ENCODE results near the gene KCNMB2. TPM values are rescaled to one million over a fixed set of nuclear protein-coding genes. Genes with fewer than 3 reads are reported as not detected.
"Not testable (repeated sequence)": the region's sequence is repeated elsewhere in the genome, so short reads cannot be mapped to it uniquely, and the experiment has no call there.

The KCNMB2 gene
- total and polyA plus RNA-seq, 4 donors, result not detected

GRCh38 chr3:178732824-178733223 is 196.6 kb downstream of the KCNMB2 start:
- no peaks in the 10 kb centered on the region for H3K36me3 ChIP-seq (ENCODE audit: control insufficient read depth in 1 of 2, insufficient read depth in 2 of 2, low read length in 1 of 2)
- H3K27me3 ChIP-seq (ENCODE audit: control insufficient read depth in 1 of 2, insufficient read depth in 2 of 2, low read length in 1 of 2), result no peaks in the 10 kb centered on the region
- ATAC-seq (ENCODE audit: low FRiP score), result no peak
- intact Hi-C loops (cut with DNase I), result no loop called here
- 89 to 94% methylated on average over 4 of the region's 4 CpGs for WGBS, 2 donors
- no peak overlapping the region for H3K4me3 ChIP-seq (ENCODE audit: low read length in 2 of 2)
- DNase-seq, result no peak
- no peak overlapping the region for H3K27ac ChIP-seq (ENCODE audit: low read depth in 1 of 2, low read length in 2 of 2)
- no peaks in the 10 kb centered on the region for H3K4me1 ChIP-seq (ENCODE audit: control insufficient read depth in 1 of 2, insufficient read depth in 2 of 2, low read length in 2 of 2)
- no peaks in the 10 kb centered on the region for H3K9me3 ChIP-seq (ENCODE audit: control insufficient read depth, low read length)

- H3K4me1 ChIP-seq (ENCODE audit: control insufficient read depth in 1 of 2, insufficient read depth in 2 of 2, low read length in 2 of 2), result no peaks in the 10 kb centered on the region
- WGBS, 2 donors, result 11% methylated on average over 4 of the region's 4 CpGs
- H3K4me3 ChIP-seq (ENCODE audit: low read length in 2 of 2), result no peak overlapping the region
- ATAC-seq (ENCODE audit: low FRiP score) (no peak), DNase-seq (no peak)
- H3K36me3 ChIP-seq (ENCODE audit: control insufficient read depth in 1 of 2, insufficient read depth in 2 of 2, low read length in 1 of 2), result no peaks in the 10 kb centered on the region
- no peaks in the 10 kb centered on the region for H3K27me3 ChIP-seq (ENCODE audit: control insufficient read depth in 1 of 2, insufficient read depth in 2 of 2, low read length in 1 of 2)
- intact Hi-C loops (cut with DNase I), result no loop called here
- H3K9me3 ChIP-seq (ENCODE audit: control insufficient read depth, low read length), result no peaks in the 10 kb centered on the region
- H3K27ac ChIP-seq (ENCODE audit: low read depth in 1 of 2, low read length in 2 of 2), result no peak overlapping the region
Measured at GRCh38 chr3:178735032-178735674, 198.9 kb downstream of the KCNMB2 start.

- WGBS, 2 donors, result 4 to 11% methylated on average over 3 of the region's 3 CpGs
- Histone ChIP-seq H3K36me3 (ENCODE audit: control insufficient read depth in 1 of 2, insufficient read depth in 2 of 2, low read length in 1 of 2) (no peaks in the 10 kb centered on the region), H3K27ac (ENCODE audit: low read depth in 1 of 2, low read length in 2 of 2) (no peak overlapping the region), H3K4me1 (ENCODE audit: control insufficient read depth in 1 of 2, insufficient read depth in 2 of 2, low read length in 2 of 2) (no peaks in the 10 kb centered on the region), H3K27me3 (ENCODE audit: control insufficient read depth in 1 of 2, insufficient read depth in 2 of 2, low read length in 1 of 2) (no peaks in the 10 kb centered on the region), H3K4me3 (ENCODE audit: low read length in 2 of 2) (no peak overlapping the region), H3K9me3 (ENCODE audit: control insufficient read depth, low read length) (no peaks in the 10 kb centered on the region)
- ATAC-seq (ENCODE audit: low FRiP score) (no peak), DNase-seq (no peak)
- intact Hi-C loops (cut with DNase I), result no loop called here
Measured at GRCh38 chr3:178736300-178736699, 200.1 kb downstream of the KCNMB2 start.

- DNase-seq (no peak), ATAC-seq (ENCODE audit: low FRiP score) (no peak)
- Histone ChIP-seq H3K27me3 (ENCODE audit: control insufficient read depth in 1 of 2, insufficient read depth in 2 of 2, low read length in 1 of 2) (no peaks in the 10 kb centered on the region), H3K27ac (ENCODE audit: low read depth in 1 of 2, low read length in 2 of 2) (no peak overlapping the region), H3K4me1 (ENCODE audit: control insufficient read depth in 1 of 2, insufficient read depth in 2 of 2, low read length in 2 of 2) (no peaks in the 10 kb centered on the region), H3K36me3 (ENCODE audit: control insufficient read depth in 1 of 2, insufficient read depth in 2 of 2, low read length in 1 of 2) (no peaks in the 10 kb centered on the region), H3K4me3 (ENCODE audit: low read length in 2 of 2) (no peak overlapping the region), H3K9me3 (ENCODE audit: control insufficient read depth, low read length) (no peaks in the 10 kb centered on the region)
- 85 to 89% methylated on average over 3 of the region's 3 CpGs for WGBS, 2 donors
- intact Hi-C loops (cut with DNase I), result no loop called here
Measured at GRCh38 chr3:178739720-178740119, 203.5 kb downstream of the KCNMB2 start.

GRCh38 chr3:178741020-178741419 is 204.8 kb downstream of the KCNMB2 start:
- no peaks in the 10 kb centered on the region for H3K27me3 ChIP-seq (ENCODE audit: control insufficient read depth in 1 of 2, insufficient read depth in 2 of 2, low read length in 1 of 2)

GRCh38 chr3:178743297-178743696 is 207.1 kb downstream of the KCNMB2 start:
- no peak for ATAC-seq (ENCODE audit: low FRiP score)
- 76 to 81% methylated on average over 4 of the region's 4 CpGs for WGBS, 2 donors

More at GRCh38 chr3:178741020-178741419, 204.8 kb downstream of the KCNMB2 start:
- intact Hi-C loops (cut with DNase I), result no loop called here
- Histone ChIP-seq H3K4me1 (ENCODE audit: control insufficient read depth in 1 of 2, insufficient read depth in 2 of 2, low read length in 2 of 2) (no peaks in the 10 kb centered on the region), H3K27ac (ENCODE audit: low read depth in 1 of 2, low read length in 2 of 2) (no peak overlapping the region), H3K9me3 (ENCODE audit: control insufficient read depth, low read length) (peaks cover under 1% of the 10 kb centered on the region), H3K36me3 (ENCODE audit: control insufficient read depth in 1 of 2, insufficient read depth in 2 of 2, low read length in 1 of 2) (no peaks in the 10 kb centered on the region), H3K4me3 (ENCODE audit: low read length in 2 of 2) (no peak overlapping the region)
- ATAC-seq (ENCODE audit: low FRiP score) (no peak), DNase-seq (no peak)
- WGBS, 2 donors, result 92 to 95% methylated on average over 2 of the region's 2 CpGs

GRCh38 chr3:178745861-178746655 is 209.8 kb downstream of the KCNMB2 start:
- WGBS, 2 donors, result 81 to 89% methylated on average over 6 of the region's 6 CpGs
- H3K36me3 ChIP-seq (ENCODE audit: control insufficient read depth in 1 of 2, insufficient read depth in 2 of 2, low read length in 1 of 2); H3K27me3 ChIP-seq (ENCODE audit: control insufficient read depth in 1 of 2, insufficient read depth in 2 of 2, low read length in 1 of 2); H3K27ac ChIP-seq (ENCODE audit: low read depth in 1 of 2, low read length in 2 of 2); intact Hi-C loops (cut with DNase I); H3K9me3 ChIP-seq (ENCODE audit: control insufficient read depth, low read length); H3K4me3 ChIP-seq (ENCODE audit: low read length in 2 of 2); ATAC-seq (ENCODE audit: low FRiP score); H3K4me1 ChIP-seq (ENCODE audit: control insufficient read depth in 1 of 2, insufficient read depth in 2 of 2, low read length in 2 of 2); DNase-seq: not testable (repeated sequence)

More at GRCh38 chr3:178743297-178743696, 207.1 kb downstream of the KCNMB2 start:
- intact Hi-C loops (cut with DNase I), result no loop called here
- no peak for DNase-seq
- Histone ChIP-seq H3K4me1 (ENCODE audit: control insufficient read depth in 1 of 2, insufficient read depth in 2 of 2, low read length in 2 of 2) (no peaks in the 10 kb centered on the region), H3K27me3 (ENCODE audit: control insufficient read depth in 1 of 2, insufficient read depth in 2 of 2, low read length in 1 of 2) (no peaks in the 10 kb centered on the region), H3K27ac (ENCODE audit: low read depth in 1 of 2, low read length in 2 of 2) (no peak overlapping the region), H3K4me3 (ENCODE audit: low read length in 2 of 2) (no peak overlapping the region), H3K36me3 (ENCODE audit: control insufficient read depth in 1 of 2, insufficient read depth in 2 of 2, low read length in 1 of 2) (no peaks in the 10 kb centered on the region), H3K9me3 (ENCODE audit: control insufficient read depth, low read length) (peaks cover 3% of the 10 kb centered on the region)

- 86 to 88% methylated on average over 3 of the region's 3 CpGs for WGBS, 2 donors
- intact Hi-C loops (cut with DNase I), result no loop called here
- no peak overlapping the region for H3K4me3 ChIP-seq (ENCODE audit: low read length in 2 of 2)
- no peaks in the 10 kb centered on the region for H3K4me1 ChIP-seq (ENCODE audit: control insufficient read depth in 1 of 2, insufficient read depth in 2 of 2, low read length in 2 of 2)
- H3K27me3 ChIP-seq (ENCODE audit: control insufficient read depth in 1 of 2, insufficient read depth in 2 of 2, low read length in 1 of 2), result no peaks in the 10 kb centered on the region
- ATAC-seq (ENCODE audit: low FRiP score) (no peak), DNase-seq (no peak)
- no peak overlapping the region for H3K27ac ChIP-seq (ENCODE audit: low read depth in 1 of 2, low read length in 2 of 2)
- peaks cover 3% of the 10 kb centered on the region for H3K9me3 ChIP-seq (ENCODE audit: control insufficient read depth, low read length)
- H3K36me3 ChIP-seq (ENCODE audit: control insufficient read depth in 1 of 2, insufficient read depth in 2 of 2, low read length in 1 of 2), result no peaks in the 10 kb centered on the region
Measured at GRCh38 chr3:178748874-178749273, 212.6 kb downstream of the KCNMB2 start.

GRCh38 chr3:178749471-178749870 is 213.2 kb downstream of the KCNMB2 start:
- intact Hi-C loops (cut with DNase I), result no loop called here
- no peak overlapping the region for H3K27ac ChIP-seq (ENCODE audit: low read depth in 1 of 2, low read length in 2 of 2)
- ATAC-seq (ENCODE audit: low FRiP score) (no peak), DNase-seq (no peak)
- H3K4me3 ChIP-seq (ENCODE audit: low read length in 2 of 2), result no peak overlapping the region
- H3K36me3 ChIP-seq (ENCODE audit: control insufficient read depth in 1 of 2, insufficient read depth in 2 of 2, low read length in 1 of 2), result no peaks in the 10 kb centered on the region
- peaks cover 3% of the 10 kb centered on the region for H3K9me3 ChIP-seq (ENCODE audit: control insufficient read depth, low read length)
- no peaks in the 10 kb centered on the region for H3K4me1 ChIP-seq (ENCODE audit: control insufficient read depth in 1 of 2, insufficient read depth in 2 of 2, low read length in 2 of 2)
- 76 to 91% methylated on average over 2 of the region's 2 CpGs for WGBS, 2 donors
- H3K27me3 ChIP-seq (ENCODE audit: control insufficient read depth in 1 of 2, insufficient read depth in 2 of 2, low read length in 1 of 2), result no peaks in the 10 kb centered on the region

Measured in aorta (tissue), 5 donors.